UCSD-AML1 (cell line): ENCODE results near the gene MSH5.

Source experiments
- DNase-seq: peaks from one replicate; lab custom pipeline; 2025; ENCODE audit not compliant: unreplicated experiment; lab: John Stamatoyannopoulos, UW

Gene MSH5

GRCh38 chr6:31729515-31729978 is 10.3 kb upstream of the MSH5 start:
- peak; percentile 94 for DNase-seq

- peak; percentile 92 for DNase-seq
These were observed 9.7 kb upstream of the MSH5 start for GRCh38 chr6:31729979-31730630.

GRCh38 chr6:31730631-31731086 is 9.1 kb upstream of the MSH5 start:
- DNase-seq, result no peak

- no peak for DNase-seq
These were observed 7.8 kb upstream of the MSH5 start for GRCh38 chr6:31732029-31732428.

GRCh38 chr6:31733734-31734133 is 6.1 kb upstream of the MSH5 start:
- no peak for DNase-seq

- no peak for DNase-seq
These were observed 5.5 kb upstream of the MSH5 start for GRCh38 chr6:31734247-31734820.

GRCh38 chr6:31734821-31735406 is 4.9 kb upstream of the MSH5 start:
- DNase-seq, result peak; percentile 78

- DNase-seq, result peak; percentile 91
These were observed 3.6 kb upstream of the MSH5 start, which contains the start of gene CLIC1 for GRCh38 chr6:31736021-31736767. Gene CLIC1, minus strand, starts transcription at chr6:31736530. Its CDS starts 230 bp downstream, at chr6:31736300.

- peak; percentile 39 for DNase-seq
These were observed 3.0 kb upstream of the MSH5 start for GRCh38 chr6:31736768-31737314.

- DNase-seq, result peak; percentile 78
These were observed 2.4 kb upstream of the MSH5 start for GRCh38 chr6:31737315-31737990.

- DNase-seq, result peak; percentile 74
These were observed 1.5 kb upstream of the MSH5 start for GRCh38 chr6:31737991-31738979.

GRCh38 chr6:31740397-31741223 is 805 bp downstream of the MSH5 start:
- DNase-seq, result peak; percentile 71

GRCh38 chr6:31741815-31742214 is 2.0 kb downstream of the MSH5 start:
- DNase-seq, result no peak

- no peak for DNase-seq
These were observed 3.1 kb downstream of the MSH5 start for GRCh38 chr6:31742894-31743293.

- no peak for DNase-seq
These were observed 4.6 kb downstream of the MSH5 start for GRCh38 chr6:31744422-31744821.

- no peak for DNase-seq
These were observed 9.7 kb downstream of the MSH5 start for GRCh38 chr6:31749301-31750036.

GRCh38 chr6:31750411-31751022 is 10.7 kb downstream of the MSH5 start:
- DNase-seq, result no peak
